Large intestine (tissue), 3 donors: ENCODE results near the gene SECISBP2. TPM values are rescaled to one million over a fixed set of nuclear protein-coding genes. Genes with fewer than 3 reads are reported as not detected.
A peak's percentile ranks its signal among the peaks of the same experiment; 100 is the strongest.
"Not testable (repeated sequence)": the region's sequence is repeated elsewhere in the genome, so short reads cannot be mapped to it uniquely, and the experiment has no call there.

Source experiments
- DNase-seq, 2 donors: peaks; one replicate each; pipeline versions ENCODE4 v3.0.0 to v3.0.0-alpha.2; 2013
- H3K27ac ChIP-seq: one replicate; pipeline ENCODE4 v1.5.1; 2013; ENCODE audit warnings: low read length
- H3K27me3 ChIP-seq: 2 replicates; pipeline ENCODE4 v1.6.1; 2013; ENCODE audit warnings: low read length; ENCODE audit not compliant: control insufficient read depth, insufficient read depth
- H3K36me3 ChIP-seq: 2 replicates; pipeline ENCODE4 v1.6.1; 2013; ENCODE audit warnings: low read length; ENCODE audit not compliant: control insufficient read depth, insufficient read depth
- H3K4me1 ChIP-seq: one replicate; pipeline ENCODE4 v1.6.1; 2013; ENCODE audit warnings: low read length; ENCODE audit not compliant: control insufficient read depth, insufficient read depth
- H3K4me3 ChIP-seq: one replicate; pipeline ENCODE4 v1.5.1; 2013; ENCODE audit warnings: low read length
- H3K9me3 ChIP-seq: one replicate; pipeline ENCODE4 v1.6.1; 2013; ENCODE audit warnings: mild to moderate bottlenecking, low read depth, low read length, moderate library complexity; ENCODE audit not compliant: control insufficient read depth
- WGBS: methylation state at CpG from one replicate; pipeline ENCODE4 v1.1.5; 2013; ENCODE audit warnings: low lambda C conversion rate; ENCODE audit not compliant: insufficient coverage; 5-methylcytosine and 5-hydroxymethylcytosine counted together
- polyA plus RNA-seq: library from polyadenylated mRNA; unstranded; fragments of 120-200 nt; gene quantifications from one replicate; pipeline ENCODE4 v1.2.1, GENCODE V29; 2013

Gene SECISBP2
- polyA plus RNA-seq, 1 donor: 67.1 TPM

GRCh38 chr9:89281106-89281505 is 37.2 kb upstream of the SECISBP2 start:
- H3K4me3 ChIP-seq: no peak overlapping the region
- peaks cover 4% of the 10 kb centered on the region for H3K9me3 ChIP-seq
- no peaks in the 10 kb centered on the region for H3K4me1 ChIP-seq
- DNase-seq: no peak
- no peak overlapping the region for H3K27ac ChIP-seq
- no peaks in the 10 kb centered on the region for H3K36me3 ChIP-seq
- WGBS: no CpG with 5 or more reads among the region's 2 CpGs
- H3K27me3 ChIP-seq: no peaks in the 10 kb centered on the region

GRCh38 chr9:89282248-89282968 is 35.9 kb upstream of the SECISBP2 start:
- peak in 1 of 2 donors; percentile 14 for DNase-seq
- H3K27ac ChIP-seq, H3K9me3 ChIP-seq, H3K27me3 ChIP-seq, H3K4me1 ChIP-seq, H3K36me3 ChIP-seq: not testable (repeated sequence)
- no CpG with 5 or more reads among the region's 42 CpGs for WGBS
- peak overlapping the region; percentile 16 for H3K4me3 ChIP-seq

GRCh38 chr9:89284076-89284475 is 34.2 kb upstream of the SECISBP2 start:
- H3K27ac ChIP-seq: no peak overlapping the region
- no peak overlapping the region for H3K4me3 ChIP-seq
- no peak for DNase-seq
- 80% methylated on average over 1 of the region's 7 CpGs for WGBS
- H3K4me1 ChIP-seq: no peaks in the 10 kb centered on the region
- no peaks in the 10 kb centered on the region for H3K36me3 ChIP-seq
- no peaks in the 10 kb centered on the region for H3K9me3 ChIP-seq
- H3K27me3 ChIP-seq: no peaks in the 10 kb centered on the region

GRCh38 chr9:89291741-89292140 is 26.6 kb upstream of the SECISBP2 start:
- H3K4me3 ChIP-seq: no peak overlapping the region
- no CpG with 5 or more reads among the region's 2 CpGs for WGBS
- H3K4me1 ChIP-seq: peaks cover 4% of the 10 kb centered on the region
- DNase-seq: no peak
- H3K36me3 ChIP-seq: no peaks in the 10 kb centered on the region
- H3K27ac ChIP-seq: no peak overlapping the region
- H3K9me3 ChIP-seq: peaks cover 4% of the 10 kb centered on the region
- H3K27me3 ChIP-seq: no peaks in the 10 kb centered on the region

GRCh38 chr9:89293014-89293413 is 25.3 kb upstream of the SECISBP2 start:
- Histone ChIP-seq H3K36me3 (no peaks in the 10 kb centered on the region), H3K27me3 (no peaks in the 10 kb centered on the region), H3K4me1 (peaks cover 4% of the 10 kb centered on the region), H3K27ac (no peak overlapping the region), H3K4me3 (no peak overlapping the region), H3K9me3 (peaks cover 4% of the 10 kb centered on the region)
- WGBS: no CpG with 5 or more reads among the region's 1 CpG
- DNase-seq: no peak

DNA sequence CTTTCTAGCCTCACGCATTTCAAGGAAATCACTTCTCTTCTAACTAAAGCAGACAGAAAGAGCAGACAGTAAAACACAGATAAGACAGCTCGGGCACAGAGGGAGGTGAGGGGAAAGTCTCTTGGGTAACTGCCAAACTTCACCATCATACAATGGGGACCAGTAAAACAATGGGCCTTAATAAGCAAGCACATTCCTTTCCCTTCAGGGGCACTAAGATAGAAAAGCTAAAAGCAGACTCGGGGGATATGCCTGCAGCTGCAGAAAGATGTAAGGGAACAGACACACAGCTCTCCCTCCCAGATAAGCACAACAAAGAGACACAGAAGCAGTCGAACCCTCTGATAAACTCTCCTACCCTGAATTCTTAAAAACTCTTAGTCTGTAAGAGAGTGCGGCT is 22.9 kb upstream of the SECISBP2 start:
- Histone ChIP-seq H3K27me3 (no peaks in the 10 kb centered on the region), H3K4me1 (peaks cover 4% of the 10 kb centered on the region), H3K36me3 (no peaks in the 10 kb centered on the region), H3K9me3 (peaks cover 4% of the 10 kb centered on the region), H3K4me3 (no peak overlapping the region), H3K27ac (peak overlapping the region; percentile 8)
- no CpG with 5 or more reads among the region's 5 CpGs for WGBS
- DNase-seq: peak in 1 of 2 donors; percentile 43

DNA sequence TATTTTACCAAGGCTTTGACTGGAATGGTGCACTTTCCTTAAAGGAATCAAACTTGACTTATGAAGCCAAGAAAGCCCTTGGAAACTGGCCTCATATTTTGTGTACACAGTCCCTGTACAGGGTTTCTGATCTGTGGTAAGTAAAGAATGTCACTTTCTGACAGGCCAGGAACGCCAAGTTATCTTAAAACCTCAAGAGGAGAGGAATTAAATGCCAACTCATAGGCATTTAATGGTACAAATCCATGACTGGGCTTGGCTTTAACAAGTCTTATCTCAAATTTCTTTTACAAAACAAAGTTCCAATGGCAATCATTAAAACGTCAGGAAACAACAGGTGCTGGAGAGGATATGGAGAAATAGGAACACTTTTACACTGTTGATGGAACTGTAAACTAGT is 16.3 kb upstream of the SECISBP2 start:
- not testable (repeated sequence) for DNase-seq, H3K4me1 ChIP-seq, H3K27me3 ChIP-seq, H3K9me3 ChIP-seq, H3K4me3 ChIP-seq, H3K36me3 ChIP-seq, H3K27ac ChIP-seq
- WGBS: no CpG with 5 or more reads among the region's 2 CpGs

- H3K27ac ChIP-seq: peak overlapping the region; percentile 70
- WGBS: no CpG with 5 or more reads among the region's 7 CpGs
- no peaks in the 10 kb centered on the region for H3K9me3 ChIP-seq
Measured at GRCh38 chr9:89304020-89304833, 14.1 kb upstream of the SECISBP2 start.

GRCh38 chr9:89304834-89305188 is 13.5 kb upstream of the SECISBP2 start:
- no peaks in the 10 kb centered on the region for H3K36me3 ChIP-seq
- H3K27ac ChIP-seq: peak overlapping the region; percentile 70
- H3K9me3 ChIP-seq: no peaks in the 10 kb centered on the region
- H3K4me3 ChIP-seq: no peak overlapping the region
- WGBS: no CpG with 5 or more reads among the region's 2 CpGs
- no peak for DNase-seq
- H3K4me1 ChIP-seq: peaks cover 9% of the 10 kb centered on the region
- no peaks in the 10 kb centered on the region for H3K27me3 ChIP-seq

More at GRCh38 chr9:89304020-89304833, 14.1 kb upstream of the SECISBP2 start:
- Histone ChIP-seq H3K36me3 (no peaks in the 10 kb centered on the region), H3K4me3 (no peak overlapping the region), H3K4me1 (peaks cover 5% of the 10 kb centered on the region), H3K27me3 (no peaks in the 10 kb centered on the region)
- peak; percentile 71 to 80 for DNase-seq

DNA sequence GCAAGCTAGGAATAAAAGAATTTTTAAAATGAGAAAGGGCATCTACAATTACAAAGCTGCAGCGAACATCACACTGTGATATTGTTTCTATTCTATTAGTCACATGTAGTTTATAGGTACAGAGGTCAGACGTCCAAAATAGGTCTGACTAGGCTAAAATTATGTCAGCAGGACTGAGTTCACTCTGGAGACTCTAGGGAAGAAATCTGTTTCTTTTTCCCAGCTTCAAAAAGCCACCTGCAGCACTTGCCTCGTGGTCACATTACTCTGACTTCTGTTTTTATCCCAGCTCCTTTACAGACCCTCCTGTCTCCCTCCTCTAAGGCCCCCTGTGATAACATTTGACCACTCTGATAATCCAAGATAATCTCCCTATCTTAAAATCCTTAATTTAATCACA is 12.4 kb upstream of the SECISBP2 start:
- H3K27ac ChIP-seq: peak overlapping the region; percentile 66
- WGBS: 80% methylated on average over 1 of the region's 3 CpGs
- no peaks in the 10 kb centered on the region for H3K27me3 ChIP-seq
- peak in 1 of 2 donors; percentile 45 for DNase-seq
- no peaks in the 10 kb centered on the region for H3K36me3 ChIP-seq
- no peaks in the 10 kb centered on the region for H3K9me3 ChIP-seq
- H3K4me3 ChIP-seq: no peak overlapping the region
- peaks cover 9% of the 10 kb centered on the region for H3K4me1 ChIP-seq
